Neural crest cell (in vitro differentiated cells): ENCODE data around the gene PRR5L. TPM values are rescaled to one million over a fixed set of nuclear protein-coding genes. Genes with fewer than 3 reads are reported as not detected.

ENCODE experiments used
- DNase-seq: peaks from one replicate; pipeline ENCODE4 v3.0.0; 2021; ENCODE audit warnings: low read depth, mixed read lengths, low spot score
- H3K27ac Mint-ChIP-seq: one replicate; pipeline ENCODE4 v1.8.0; 2021; ENCODE audit warnings: mild to moderate bottlenecking, mixed read lengths; ENCODE audit not compliant: unreplicated experiment
- H3K27me3 Mint-ChIP-seq: 2 replicates; pipeline ENCODE4 v1.8.0; 2021; ENCODE audit warnings: low read depth, mild to moderate bottlenecking, mixed read lengths
- H3K36me3 Mint-ChIP-seq: 2 replicates; pipeline ENCODE4 v1.8.0; 2021; ENCODE audit warnings: low read depth, mild to moderate bottlenecking, mixed read lengths
- H3K4me1 Mint-ChIP-seq: 2 replicates; pipeline ENCODE4 v1.8.0; 2021; ENCODE audit warnings: mixed read lengths
- H3K4me3 Mint-ChIP-seq: one replicate; pipeline ENCODE4 v1.8.0; 2021; ENCODE audit warnings: mild to moderate bottlenecking, mixed read lengths
- H3K9me3 Mint-ChIP-seq: 2 replicates; pipeline ENCODE4 v1.8.0; 2021; ENCODE audit warnings: mixed read lengths
- total RNA-seq: library from RNA; stranded (reverse); gene quantifications from 2 replicates; pipeline ENCODE4 v1.2.1, GENCODE V29; 2021
- TF ChIP-seq, protein P1 (sequence below): fragments of 200-600 bp; sonication (generic); conservative IDR thresholded peaks from 2 replicates; pipeline ENCODE4 v1.5.0; 2021; ENCODE audit warnings: antibody characterized with exemption, mild to moderate bottlenecking

Gene PRR5L
- total RNA-seq, 1 donor from 2014 or later, result 6.6 TPM

DNA sequence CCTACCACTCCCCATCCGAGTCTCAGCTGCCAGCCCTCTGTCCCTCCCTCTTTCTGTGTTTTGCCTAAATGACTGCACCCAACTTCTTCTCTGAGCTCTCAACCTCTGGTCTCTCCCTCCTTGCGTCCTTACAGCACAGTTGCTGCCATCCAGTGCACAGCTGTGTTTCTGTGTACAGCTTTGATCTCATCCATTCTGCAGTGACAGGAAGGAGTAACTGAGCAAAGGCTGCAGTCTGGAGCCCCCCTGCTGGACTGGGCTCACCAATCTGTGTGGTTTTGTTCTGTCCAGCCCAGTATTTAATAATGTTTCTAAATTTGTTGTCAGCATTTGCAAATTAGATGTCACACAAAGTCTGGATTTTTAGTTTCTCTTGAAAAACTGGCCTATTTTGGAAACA lies 43.8 kb downstream of the PRR5L start:
- TF ChIP-seq, protein P1, sequence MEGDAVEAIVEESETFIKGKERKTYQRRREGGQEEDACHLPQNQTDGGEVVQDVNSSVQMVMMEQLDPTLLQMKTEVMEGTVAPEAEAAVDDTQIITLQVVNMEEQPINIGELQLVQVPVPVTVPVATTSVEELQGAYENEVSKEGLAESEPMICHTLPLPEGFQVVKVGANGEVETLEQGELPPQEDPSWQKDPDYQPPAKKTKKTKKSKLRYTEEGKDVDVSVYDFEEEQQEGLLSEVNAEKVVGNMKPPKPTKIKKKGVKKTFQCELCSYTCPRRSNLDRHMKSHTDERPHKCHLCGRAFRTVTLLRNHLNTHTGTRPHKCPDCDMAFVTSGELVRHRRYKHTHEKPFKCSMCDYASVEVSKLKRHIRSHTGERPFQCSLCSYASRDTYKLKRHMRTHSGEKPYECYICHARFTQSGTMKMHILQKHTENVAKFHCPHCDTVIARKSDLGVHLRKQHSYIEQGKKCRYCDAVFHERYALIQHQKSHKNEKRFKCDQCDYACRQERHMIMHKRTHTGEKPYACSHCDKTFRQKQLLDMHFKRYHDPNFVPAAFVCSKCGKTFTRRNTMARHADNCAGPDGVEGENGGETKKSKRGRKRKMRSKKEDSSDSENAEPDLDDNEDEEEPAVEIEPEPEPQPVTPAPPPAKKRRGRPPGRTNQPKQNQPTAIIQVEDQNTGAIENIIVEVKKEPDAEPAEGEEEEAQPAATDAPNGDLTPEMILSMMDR, result no peak
- no peak overlapping the region for H3K27ac Mint-ChIP-seq
- DNase-seq, result no peak
- H3K9me3 Mint-ChIP-seq, result no peaks in the 10 kb centered on the region
- H3K36me3 Mint-ChIP-seq, result no peaks in the 10 kb centered on the region
- no peaks in the 10 kb centered on the region for H3K27me3 Mint-ChIP-seq
- H3K4me1 Mint-ChIP-seq, result peaks cover 15% of the 10 kb centered on the region
- no peak overlapping the region for H3K4me3 Mint-ChIP-seq

DNA sequence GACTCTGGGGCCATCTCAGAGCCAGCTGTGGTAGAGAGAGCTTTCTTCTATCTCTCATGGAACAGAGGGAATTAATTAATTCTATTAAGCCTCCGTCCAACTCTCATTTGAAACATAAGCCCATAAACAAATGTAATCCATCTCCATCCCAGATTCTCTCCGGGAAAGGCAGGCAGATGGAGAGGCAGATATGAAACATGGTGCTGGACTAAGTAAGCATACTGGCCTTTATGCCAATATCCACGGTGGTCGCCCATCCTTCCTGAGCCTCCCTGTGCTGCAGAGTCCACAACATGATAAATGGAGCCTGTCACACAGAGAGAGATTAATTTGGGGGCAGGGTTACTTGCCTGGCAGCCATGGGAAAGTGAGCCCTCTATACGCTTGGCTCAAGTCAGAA lies 44.8 kb downstream of the PRR5L start:
- no peaks in the 10 kb centered on the region for H3K9me3 Mint-ChIP-seq
- TF ChIP-seq, protein P1, result no peak
- no peak for DNase-seq
- no peak overlapping the region for H3K27ac Mint-ChIP-seq
- peaks cover 15% of the 10 kb centered on the region for H3K4me1 Mint-ChIP-seq
- no peaks in the 10 kb centered on the region for H3K27me3 Mint-ChIP-seq
- no peak overlapping the region for H3K4me3 Mint-ChIP-seq
- no peaks in the 10 kb centered on the region for H3K36me3 Mint-ChIP-seq

DNA sequence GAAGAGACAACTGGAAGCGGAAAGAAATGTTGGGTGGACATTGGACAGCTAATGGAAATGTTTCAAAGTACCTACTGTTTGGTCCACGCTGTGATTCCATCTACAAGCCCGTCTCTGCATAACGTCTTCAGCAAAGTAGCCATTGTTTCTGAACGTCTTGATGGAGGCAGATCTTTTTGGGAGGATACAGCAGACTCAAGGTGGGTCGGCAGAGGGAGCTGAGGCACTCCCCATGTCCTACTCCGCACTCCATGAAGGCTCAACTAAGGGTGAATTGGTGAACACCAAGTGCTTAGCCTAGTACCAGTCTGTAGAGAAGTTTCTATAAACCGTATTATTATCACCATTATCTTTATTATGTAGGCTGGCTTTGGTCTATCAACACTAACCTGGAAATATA lies 45.8 kb downstream of the PRR5L start:
- TF ChIP-seq, protein P1, result no peak

DNA sequence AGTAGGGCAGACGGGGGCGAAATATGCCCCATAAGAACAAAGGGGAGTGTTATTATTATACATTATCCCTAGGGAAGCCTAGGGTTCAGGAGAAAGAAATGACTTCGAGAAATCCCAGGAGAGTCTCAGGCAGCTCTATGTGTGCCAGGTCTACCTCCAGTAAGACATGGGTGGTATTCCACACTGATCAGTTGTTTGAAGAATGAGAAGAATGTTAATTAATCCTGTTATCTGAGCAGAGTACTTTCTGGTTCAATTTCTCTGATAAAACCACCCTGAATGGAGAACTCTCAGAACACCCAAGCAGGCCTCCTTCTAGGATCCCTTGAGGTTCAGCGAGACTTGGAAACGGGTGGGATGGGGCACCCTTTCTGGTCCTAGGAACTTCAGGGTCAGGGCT lies 46.2 kb downstream of the PRR5L start:
- Mint-ChIP-seq H3K4me3 (no peak overlapping the region), H3K4me1 (peaks cover 15% of the 10 kb centered on the region), H3K27me3 (no peaks in the 10 kb centered on the region), H3K9me3 (no peaks in the 10 kb centered on the region), H3K27ac (no peak overlapping the region), H3K36me3 (no peaks in the 10 kb centered on the region)
- no peak for DNase-seq
- TF ChIP-seq, protein P1, result no peak

More for the DNA sequence above, 45.8 kb downstream of the PRR5L start:
- Mint-ChIP-seq H3K4me3 (no peak overlapping the region), H3K27me3 (no peaks in the 10 kb centered on the region), H3K27ac (no peak overlapping the region), H3K36me3 (no peaks in the 10 kb centered on the region), H3K9me3 (no peaks in the 10 kb centered on the region), H3K4me1 (peaks cover 15% of the 10 kb centered on the region)
- DNase-seq, result no peak

DNA sequence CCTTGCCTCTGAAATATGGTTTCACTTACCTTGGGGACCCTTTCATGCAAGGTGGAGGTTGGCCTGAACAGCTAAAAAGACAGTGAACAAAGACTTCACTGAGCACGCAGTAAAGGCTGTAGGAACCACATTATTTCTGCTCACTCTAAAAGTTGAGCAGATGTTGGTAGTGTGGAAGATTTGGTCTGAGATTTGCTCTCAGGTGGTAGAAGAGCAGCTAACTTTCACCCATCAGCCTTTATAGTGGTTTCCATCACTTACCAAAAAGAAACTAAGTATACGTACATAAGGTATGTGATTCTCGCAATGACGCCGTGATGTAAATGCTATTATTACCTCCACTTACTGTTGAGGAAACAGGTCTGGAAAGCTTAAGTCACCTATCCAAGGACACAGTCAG lies 47.3 kb downstream of the PRR5L start:
- Mint-ChIP-seq H3K4me3 (no peak overlapping the region), H3K27ac (no peak overlapping the region), H3K9me3 (no peaks in the 10 kb centered on the region), H3K27me3 (no peaks in the 10 kb centered on the region), H3K36me3 (no peaks in the 10 kb centered on the region), H3K4me1 (peaks cover 15% of the 10 kb centered on the region)
- TF ChIP-seq, protein P1, result no peak
- DNase-seq, result no peak

DNA sequence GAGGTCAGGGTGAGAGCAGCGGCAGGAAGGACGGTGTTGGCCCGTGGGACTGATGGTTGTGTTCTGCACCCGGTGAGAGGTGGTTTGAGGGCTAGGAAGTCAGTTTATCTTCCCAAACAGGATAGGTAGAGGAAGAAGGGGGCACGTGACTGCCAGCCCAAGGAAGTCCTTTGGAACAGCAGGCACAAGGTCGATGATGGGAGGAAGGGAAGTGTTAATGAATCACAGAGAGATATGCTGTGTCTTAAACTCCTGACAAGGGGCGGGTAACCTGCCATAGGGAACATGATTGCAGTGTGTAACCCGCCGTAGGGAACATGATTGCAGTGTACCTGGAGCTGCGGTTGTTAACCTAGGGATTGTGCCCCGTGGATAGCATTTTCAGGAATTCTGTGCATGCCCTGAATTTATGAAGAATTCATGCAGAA lies 49.0 kb downstream of the PRR5L start:
- no peak for DNase-seq
- no peak overlapping the region for H3K4me3 Mint-ChIP-seq
- no peaks in the 10 kb centered on the region for H3K9me3 Mint-ChIP-seq
- H3K27me3 Mint-ChIP-seq, result no peaks in the 10 kb centered on the region
- TF ChIP-seq, protein P1, result no peak
- H3K4me1 Mint-ChIP-seq, result peaks cover 23% of the 10 kb centered on the region
- H3K27ac Mint-ChIP-seq, result peak overlapping the region; percentile 91
- H3K36me3 Mint-ChIP-seq, result no peaks in the 10 kb centered on the region
